Middle frontal gyrus (tissue), 1 donor: ENCODE results near the gene ARID3C.
A peak's percentile ranks its signal among the peaks of the same experiment; 100 is the strongest.
"Not testable (repeated sequence)": the region's sequence is repeated elsewhere in the genome, so short reads cannot be mapped to it uniquely, and the experiment has no call there.

Source experiments
- DNase-seq: peaks from one replicate; pipeline ENCODE4 v3.0.0-alpha.2; 2015; ENCODE audit warnings: low spot score; ENCODE audit errors: extremely low spot score

The ARID3C gene

GRCh38 chr9:34652602-34653000 lies 23.7 kb upstream of the ARID3C start:
- DNase-seq: no peak

- DNase-seq: peak; percentile 71
Measured at GRCh38 chr9:34651876-34652601, 23.2 kb upstream of the ARID3C start, which contains the start of gene IL11RA. IL11RA (plus strand) TSS chr9:34652185; CDS start chr9:34655218, 3,033 bp downstream.

- no peak for DNase-seq
Measured at GRCh38 chr9:34651321-34651720, 22.5 kb upstream of the ARID3C start.

GRCh38 chr9:34650816-34651215 lies 21.9 kb upstream of the ARID3C start:
- no peak for DNase-seq

- DNase-seq: no peak
Measured at GRCh38 chr9:34648673-34649072, 19.8 kb upstream of the ARID3C start.

GRCh38 chr9:34647651-34648050 lies 18.8 kb upstream of the ARID3C start:
- no peak for DNase-seq

GRCh38 chr9:34647084-34647403 lies 18.2 kb upstream of the ARID3C start:
- no peak for DNase-seq

GRCh38 chr9:34646211-34647083 lies 17.6 kb upstream of the ARID3C start, which contains the start of gene GALT:
GALT (plus strand) TSS chr9:34646675; CDS start chr9:34646705, 30 bp downstream.
- peak; percentile 66 for DNase-seq

- DNase-seq: no peak
Measured at GRCh38 chr9:34644766-34645314, 16.0 kb upstream of the ARID3C start.

GRCh38 chr9:34642679-34643078 lies 13.8 kb upstream of the ARID3C start:
- no peak for DNase-seq

GRCh38 chr9:34639322-34639721 lies 10.5 kb upstream of the ARID3C start:
- DNase-seq: not testable (repeated sequence)

GRCh38 chr9:34638138-34638445 lies 9.2 kb upstream of the ARID3C start:
- DNase-seq: no peak

GRCh38 chr9:34637356-34638137 lies 8.7 kb upstream of the ARID3C start, which contains the start of gene SIGMAR1:
SIGMAR1 (minus strand) TSS chr9:34637787; CDS start chr9:34637697, 90 bp downstream.
- DNase-seq: peak; percentile 85

GRCh38 chr9:34636791-34637355 lies 8.0 kb upstream of the ARID3C start:
- no peak for DNase-seq

GRCh38 chr9:34635556-34635955 lies 6.7 kb upstream of the ARID3C start:
- DNase-seq: no peak

- no peak for DNase-seq
Measured at GRCh38 chr9:34634551-34635248, 5.8 kb upstream of the ARID3C start.

GRCh38 chr9:34633851-34634550 lies 5.1 kb upstream of the ARID3C start:
- peak; percentile 46 for DNase-seq

- DNase-seq: no peak
Measured at GRCh38 chr9:34633166-34633565, 4.3 kb upstream of the ARID3C start.

- DNase-seq: no peak
Measured at GRCh38 chr9:34630402-34631154, 1.7 kb upstream of the ARID3C start.
